Adrenal gland (tissue), 12 donors: ENCODE measurements around the gene SUPT7L. TPM values are rescaled to one million over a fixed set of nuclear protein-coding genes. Genes with fewer than 3 reads are reported as not detected.

Experiments used
- DNase-seq, 7 donors: peaks; one replicate each; pipeline ENCODE4 v3.0.0-alpha.2; 2019 to 2020
- H3K27ac ChIP-seq, 5 donors: fragments of 200-600 bp; sonication (generic) in 4 of 5; 1 replicate in 3 of 5; 2 replicates in 2 of 5; pipeline versions ENCODE4 v1.5.1 to v1.8.0; 2016 to 2020; ENCODE audit warnings: mild to moderate bottlenecking in 1 of 5
- H3K27me3 ChIP-seq: fragments of 200-600 bp; 2 replicates; pipeline ENCODE4 v1.8.0; 2021
- H3K36me3 ChIP-seq, 2 donors: fragments of 200-600 bp; replicated peaks in 1 of 2; 1 replicate in 1 of 2; 2 replicates in 1 of 2; pipeline versions ENCODE4 v1.5.1 to v1.8.0; 2018 to 2022
- H3K4me1 ChIP-seq, 2 donors: fragments of 200-600 bp; replicated peaks in 1 of 2; 1 replicate in 1 of 2; 2 replicates in 1 of 2; pipeline versions ENCODE4 v1.5.1 to v1.8.0; 2018 to 2021
- H3K4me3 ChIP-seq, 4 donors: fragments of 200-600 bp; sonication (generic) in 3 of 4; one replicate each; pipeline ENCODE4 v1.5.1; 2016 to 2018
- H3K9me3 ChIP-seq, 3 donors: fragments of 200-600 bp; sonication (generic) in 1 of 3; replicated peaks in 1 of 3; 1 replicate in 2 of 3; 2 replicates in 1 of 3; pipeline versions ENCODE4 v1.5.1 to v1.8.0; 2016 to 2021
- POLR2A ChIP-seq, 2 donors: fragments of 450-650 bp; IDR thresholded peaks; one replicate each; pipeline ENCODE4 v1.6.1; 2017; ENCODE audit warnings: antibody characterized with exemption in 2 of 2, mild to moderate bottlenecking in 2 of 2, moderate library complexity in 1 of 2
- WGBS, 4 donors: extraction: QIAGEN DNeasy Blood & Tissue Kit in 2 of 4; methylation state at CpG; one replicate each; pipeline versions ENCODE4 v1.1.5 to v1.1.7; 2013 to 2017; 5-methylcytosine and 5-hydroxymethylcytosine counted together
- intact Hi-C, 2 donors: fragments of 100-400 bp; cut with DNase I; formaldehyde crosslinking; loops; one replicate each; pipeline versions ENCODE4 v1.14.1 to v1.15.0; 2022 to 2023
- polyA plus RNA-seq, 3 donors: library from polyadenylated mRNA; stranded (reverse); fragments of 200-250 nt in 2 of 3; fragments of 350-450 nt in 1 of 3; fragmentation: Illumina TruSeq in 1 of 3; extraction: RNeasy Lipid Tissue Mini Kit (QIAGEN cat#74804) in 1 of 3; gene quantifications; one replicate each; pipeline ENCODE4 v1.2.3, GENCODE V29; 2013 to 2014
- total RNA-seq, 9 donors: library from RNA; depleted of rRNA in 4 of 9; stranded (reverse); fragments of >200 nt in 4 of 9; fragments of 120-200 nt in 1 of 9; fragmentation: NEBNext Ultra II Directional in 1 of 9; extraction: Animal tissue kit (Norgen Biotek cat#: 25700) in 1 of 9; gene quantifications; one replicate each; pipeline versions ENCODE4 v1.1.0 to v1.2.4, GENCODE V29; 2013 to 2023
- TF ChIP-seq, protein P1 (sequence below), 6 experiments: fragments of 450-650 bp in 4 of 6; fragments of 200-600 bp in 2 of 6; sonication (generic) in 1 of 6; IDR thresholded peaks; 1 replicate in 5 of 6; 2 replicates in 1 of 6; pipeline versions ENCODE4 v1.5.1 to v1.8.0; 2016 to 2021; ENCODE audit warnings: antibody characterized with exemption in 6 of 6, mild to moderate bottlenecking in 2 of 6, moderate library complexity in 1 of 6
- donor health status: healthy with polysubstance abuse.
- donor health status: Bipolar disorder and iron deficiency.
- donor health status: DM: yes; HTN: yes; CAD: no.
- donor health status: DM: no; HTN: no; CAD: no.
- donor health status: DM: no; HTN: no; CAD: no.
- donor health status: DM: yes; HTN: yes; CAD: no.

The SUPT7L gene
- total and polyA plus RNA-seq, 12 donors = 16.6 to 51.4 (median 33.8) TPM

- Histone ChIP-seq H3K4me3 (no peak overlapping the region), H3K9me3 (no peaks in the 10 kb centered on the region), H3K36me3 (peaks cover 0 to 54% of the 10 kb centered on the region in 2 donors), H3K4me1 (peaks cover 8 to 20% of the 10 kb centered on the region in 2 donors), H3K27me3 (no peaks in the 10 kb centered on the region), H3K27ac (no peak overlapping the region)
- intact Hi-C loops = no loop called here
- DNase-seq = no peak
- 78 to 88% (median 84%) methylated on average over 2 of the region's 2 CpGs for WGBS, 4 donors
- TF ChIP-seq POLR2A (IDR thresholded peaks at IDR 0.05) = no peak
- TF ChIP-seq, protein P1, sequence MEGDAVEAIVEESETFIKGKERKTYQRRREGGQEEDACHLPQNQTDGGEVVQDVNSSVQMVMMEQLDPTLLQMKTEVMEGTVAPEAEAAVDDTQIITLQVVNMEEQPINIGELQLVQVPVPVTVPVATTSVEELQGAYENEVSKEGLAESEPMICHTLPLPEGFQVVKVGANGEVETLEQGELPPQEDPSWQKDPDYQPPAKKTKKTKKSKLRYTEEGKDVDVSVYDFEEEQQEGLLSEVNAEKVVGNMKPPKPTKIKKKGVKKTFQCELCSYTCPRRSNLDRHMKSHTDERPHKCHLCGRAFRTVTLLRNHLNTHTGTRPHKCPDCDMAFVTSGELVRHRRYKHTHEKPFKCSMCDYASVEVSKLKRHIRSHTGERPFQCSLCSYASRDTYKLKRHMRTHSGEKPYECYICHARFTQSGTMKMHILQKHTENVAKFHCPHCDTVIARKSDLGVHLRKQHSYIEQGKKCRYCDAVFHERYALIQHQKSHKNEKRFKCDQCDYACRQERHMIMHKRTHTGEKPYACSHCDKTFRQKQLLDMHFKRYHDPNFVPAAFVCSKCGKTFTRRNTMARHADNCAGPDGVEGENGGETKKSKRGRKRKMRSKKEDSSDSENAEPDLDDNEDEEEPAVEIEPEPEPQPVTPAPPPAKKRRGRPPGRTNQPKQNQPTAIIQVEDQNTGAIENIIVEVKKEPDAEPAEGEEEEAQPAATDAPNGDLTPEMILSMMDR (IDR thresholded peaks at IDR 0.05) = no peak
These were observed 17.2 kb upstream of the SUPT7L start for GRCh38 chr2:27680571-27680970.

DNA sequence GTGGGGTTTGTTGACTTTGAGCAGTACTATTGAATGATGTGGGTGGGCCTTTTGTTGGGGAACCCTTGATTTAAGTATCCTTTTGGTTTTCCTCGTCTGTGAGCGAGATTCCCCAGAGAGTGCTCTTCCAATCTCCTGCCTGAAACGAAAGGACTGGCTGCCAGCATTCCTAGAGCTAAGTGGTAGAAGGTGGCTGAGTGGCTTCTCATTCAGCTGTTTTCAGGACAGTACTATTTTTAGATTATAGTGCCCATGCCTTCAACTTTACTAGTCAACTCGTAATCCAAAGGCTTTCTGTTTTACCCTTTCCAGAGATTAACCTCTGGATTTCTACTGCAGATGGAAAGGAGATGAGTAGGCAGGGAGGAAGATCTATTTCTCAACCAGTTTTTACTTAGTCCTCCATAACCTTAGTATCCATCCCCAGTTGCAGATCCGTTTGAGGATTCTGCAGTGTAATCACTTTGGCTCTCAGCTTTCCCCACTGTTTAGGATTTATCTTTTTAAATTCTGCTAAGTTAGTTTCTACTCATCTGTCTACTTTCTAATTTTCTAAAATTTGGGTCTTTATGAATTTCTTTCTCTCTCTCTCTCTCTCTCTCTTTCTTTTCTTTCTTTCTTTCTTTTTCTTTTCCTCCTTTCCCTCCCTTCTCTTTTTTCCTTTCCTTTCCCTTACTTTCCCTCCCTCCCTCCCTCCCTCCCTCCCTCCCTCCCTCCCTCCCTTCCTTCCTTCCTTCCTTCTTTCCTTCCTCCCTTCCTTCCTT lies 9.5 kb upstream of the SUPT7L start:
- Histone ChIP-seq H3K4me1 (no peaks in the 10 kb centered on the region), H3K27me3 (no peaks in the 10 kb centered on the region), H3K4me3 (no peak overlapping the region), H3K9me3 (no peaks in the 10 kb centered on the region), H3K36me3 (peaks cover 0 to 74% of the 10 kb centered on the region in 2 donors), H3K27ac (no peak overlapping the region)
- no peak for TF ChIP-seq POLR2A (IDR thresholded peaks at IDR 0.05)
- TF ChIP-seq, protein P1 (IDR thresholded peaks at IDR 0.05) = no peak
- no peak for DNase-seq
- intact Hi-C loops = no loop called here
- WGBS, 4 donors = 85 to 91% (median 88%) methylated on average over 5 of the region's 5 CpGs

- 90 to 93% (median 92%) methylated on average over 4 of the region's 4 CpGs for WGBS, 4 donors
- Histone ChIP-seq H3K4me1 (peaks cover 0 to 13% of the 10 kb centered on the region in 2 donors), H3K36me3 (peaks cover 0 to 73% of the 10 kb centered on the region in 2 donors), H3K4me3 (no peak overlapping the region), H3K27ac (no peak overlapping the region), H3K9me3 (no peaks in the 10 kb centered on the region), H3K27me3 (no peaks in the 10 kb centered on the region)
- intact Hi-C loops = no loop called here
- no peak for TF ChIP-seq POLR2A (IDR thresholded peaks at IDR 0.05)
- TF ChIP-seq, protein P1 (IDR thresholded peaks at IDR 0.05) = no peak
- DNase-seq = no peak
These were observed 7.8 kb upstream of the SUPT7L start for GRCh38 chr2:27671235-27671634.

DNA sequence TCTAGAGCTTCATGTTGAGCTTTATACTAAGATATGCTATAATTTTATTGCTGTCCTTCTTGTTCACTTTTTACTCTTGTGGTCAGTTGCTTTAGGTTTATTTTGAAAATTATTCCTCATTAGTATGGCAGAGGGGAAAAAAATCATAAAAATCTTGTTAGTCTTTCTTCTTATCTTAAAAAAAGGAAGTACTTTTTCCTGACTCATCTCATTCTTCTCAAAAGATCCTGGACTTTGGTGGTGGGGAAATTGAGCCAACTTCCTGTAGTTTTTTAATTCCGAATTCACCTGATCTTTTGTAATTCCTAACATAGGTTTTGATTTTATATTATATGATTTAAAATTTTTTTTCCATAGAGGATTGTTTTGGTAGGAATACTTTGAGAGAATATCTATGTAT lies 4.0 kb upstream of the SUPT7L start:
- H3K4me1 ChIP-seq = peaks cover 14 to 36% of the 10 kb centered on the region in 2 donors
- H3K36me3 ChIP-seq = peaks cover 0 to 58% of the 10 kb centered on the region in 2 donors

More for the DNA sequence above, 4.0 kb upstream of the SUPT7L start:
- H3K9me3 ChIP-seq = no peaks in the 10 kb centered on the region
- 59 to 67% (median 61%) methylated on average over 1 of the region's 1 CpG for WGBS, 4 donors
- H3K27ac ChIP-seq = no peak overlapping the region
- TF ChIP-seq, protein P1 (IDR thresholded peaks at IDR 0.05) = no peak
- TF ChIP-seq POLR2A (IDR thresholded peaks at IDR 0.05) = no peak
- intact Hi-C loops = no loop called here
- no peak overlapping the region for H3K4me3 ChIP-seq
- no peak for DNase-seq
- H3K27me3 ChIP-seq = no peaks in the 10 kb centered on the region
